ENCODE data around the gene PCDHGA1. TPM values are rescaled to one million over a fixed set of nuclear protein-coding genes. Genes with fewer than 3 reads are reported as not detected.

Gene PCDHGA1
- total RNA-seq, 1 experiment from 2014 or later = 0.63 TPM

DNA sequence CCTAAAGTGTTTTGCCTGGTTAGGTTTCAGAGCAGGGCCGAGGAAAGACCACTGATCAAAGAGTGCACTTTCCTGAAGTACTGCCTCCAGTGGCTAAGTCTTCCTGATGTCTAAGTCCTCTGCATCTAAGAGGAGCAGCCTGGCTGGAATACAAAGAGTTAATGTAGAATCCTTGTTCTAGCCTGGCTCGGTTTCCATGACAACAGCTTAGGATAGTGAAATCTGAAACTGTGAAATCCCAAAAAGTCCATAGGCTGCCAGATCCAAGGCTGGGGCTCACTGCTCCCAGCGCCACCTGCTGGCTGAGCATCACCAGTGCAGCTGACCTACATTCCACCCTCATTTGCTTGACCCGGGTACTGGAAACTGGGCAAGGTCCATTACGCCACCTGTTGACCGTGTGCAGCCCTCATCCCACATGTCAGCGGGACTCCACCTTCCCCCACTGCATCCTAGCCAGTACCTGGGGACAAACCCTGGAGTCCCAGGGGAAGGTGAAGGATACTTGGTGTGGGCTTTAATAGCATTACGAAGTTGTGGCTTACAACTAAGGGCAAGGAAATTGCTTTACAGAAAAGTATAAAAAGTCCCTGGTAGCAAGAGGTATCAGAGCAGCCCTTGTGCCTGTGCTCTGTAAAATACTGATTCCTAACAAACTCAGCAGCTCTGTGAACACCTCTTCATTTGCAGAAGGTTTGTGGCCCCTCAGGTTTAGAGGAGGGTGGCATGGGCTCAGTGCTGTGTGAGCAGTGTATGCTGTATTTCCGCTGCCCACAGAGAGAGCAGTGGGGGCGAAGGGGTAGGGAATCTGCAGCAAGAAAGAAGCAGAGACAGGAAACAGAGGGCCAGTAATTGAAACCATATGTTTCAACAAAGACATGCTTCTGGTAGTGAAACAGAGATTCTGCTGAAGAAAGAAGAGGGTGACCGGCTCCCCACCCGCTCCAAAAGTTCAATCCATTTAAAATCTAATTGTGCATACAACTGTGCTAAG, 194.6 kb downstream of the PCDHGA1 start:
- peak; percentile 98 for DNase-seq
- H2BK120ac ChIP-seq (ENCODE audit: low read depth, low read length, poor library complexity, severe bottlenecking) = no peak overlapping the region
- H2BK15ac ChIP-seq (ENCODE audit: low read depth, low read length) = no peak overlapping the region
- peaks cover 39 to 77% (median 68%) of the 10 kb centered on the region in 3 experiments; a peak in 6 of 7 replicates for H3K36me3 Mint-ChIP-seq (ENCODE audit: insufficient read depth in 1 of 3, low read depth in 3 of 3)
- H3K23ac ChIP-seq (ENCODE audit: insufficient read length, low read depth, low read length) = no peak overlapping the region
- no peak overlapping the region for H4K5ac ChIP-seq (ENCODE audit: insufficient read length, low read depth, low read length)
- no peaks in the 10 kb centered on the region for H3K9me3 ChIP-seq (ENCODE audit: control insufficient read depth, low read depth, low read length)
- no peak overlapping the region for H3T11ph ChIP-seq (ENCODE audit: low read length)
- H3K27me3 ChIP-seq (ENCODE audit: insufficient read depth, low read length) = no peaks in the 10 kb centered on the region
- WGBS (ENCODE audit: extremely low coverage, insufficient read length, low lambda C conversion rate) = no CpG with 5 or more reads among the region's 12 CpGs
- H2BK5ac ChIP-seq (ENCODE audit: insufficient read length, low read length) = no peak overlapping the region
- H3K23me2 ChIP-seq (ENCODE audit: insufficient read length, low read depth, low read length, poor library complexity, severe bottlenecking) = no peaks in the 10 kb centered on the region
- no peak overlapping the region for H2AFZ ChIP-seq (ENCODE audit: low read length)
- H4K8ac ChIP-seq (replicated peaks; ENCODE audit: insufficient read length, low read depth, low read length) = no peak overlapping the region
- no peak overlapping the region for H3K9ac ChIP-seq (ENCODE audit: extremely low read depth, insufficient read length, low read length)
- H3K9me3 Mint-ChIP-seq = no peaks in the 10 kb centered on the region
- H2BK12ac ChIP-seq (ENCODE audit: insufficient read length, low read depth, low read length) = no peak overlapping the region
- no peaks in the 10 kb centered on the region for H4K20me1 ChIP-seq (ENCODE audit: control insufficient read depth, insufficient read depth, insufficient read length)
- no peak overlapping the region for H3K4me2 ChIP-seq (ENCODE audit: insufficient read depth, insufficient read length, low read length)
- H3K14ac ChIP-seq (ENCODE audit: insufficient read depth, low read length) = no peak overlapping the region
- peak; percentile 100 for TF ChIP-seq CTCF (conservative IDR thresholded peaks at IDR 0.05)
- no peak overlapping the region for H3K18ac ChIP-seq (ENCODE audit: insufficient read length, low read depth, low read length)
- H3K4me3 Mint-ChIP-seq = no peak overlapping the region; a peak in 1 of 5 replicates
- H2AK5ac ChIP-seq (ENCODE audit: insufficient read length, low read length) = no peak overlapping the region
- H3K4me1 Mint-ChIP-seq = peaks cover 16 to 20% of the 10 kb centered on the region in 2 experiments
- H3K56ac ChIP-seq (ENCODE audit: insufficient read length, low read depth, low read length) = no peak overlapping the region
- no peaks in the 10 kb centered on the region for H3K79me2 ChIP-seq (ENCODE audit: insufficient read depth, low read length)
- no peak overlapping the region for H3K4ac ChIP-seq (ENCODE audit: low read depth, low read length)
- H3K4me1 ChIP-seq (ENCODE audit: insufficient read depth, low read length) = no peaks in the 10 kb centered on the region; the same call in none of the 2 replicates
- H4K91ac ChIP-seq (ENCODE audit: insufficient read length, low read depth, low read length) = no peak overlapping the region
- peak overlapping the region; percentile 72 to 97 (median 86); a peak in 6 of 7 replicates for H3K27ac Mint-ChIP-seq
- H3K79me1 ChIP-seq (ENCODE audit: insufficient read depth, low read depth, low read length, poor library complexity, severe bottlenecking) = peaks cover 2% of the 10 kb centered on the region
- no peak overlapping the region for H3K27ac ChIP-seq (ENCODE audit: insufficient read length, low read depth, low read length)
- H2BK20ac ChIP-seq (ENCODE audit: low read depth, low read length, poor library complexity, severe bottlenecking) = no peak overlapping the region
- H3K27me3 Mint-ChIP-seq (ENCODE audit: low read depth) = no peaks in the 10 kb centered on the region; the same call in 1 of the 2 replicates
